GM18519 (cell line): ENCODE measurements around the gene PON3.

Experiments
- ATAC-seq: cut with Tn5 transposase; IDR thresholded peaks from one replicate; pipeline ENCODE4 v1.9.1; 2021; ENCODE audit warnings: mild to moderate bottlenecking, moderate library complexity; ENCODE audit not compliant: unreplicated experiment, low FRiP score

PON3 gene

DNA sequence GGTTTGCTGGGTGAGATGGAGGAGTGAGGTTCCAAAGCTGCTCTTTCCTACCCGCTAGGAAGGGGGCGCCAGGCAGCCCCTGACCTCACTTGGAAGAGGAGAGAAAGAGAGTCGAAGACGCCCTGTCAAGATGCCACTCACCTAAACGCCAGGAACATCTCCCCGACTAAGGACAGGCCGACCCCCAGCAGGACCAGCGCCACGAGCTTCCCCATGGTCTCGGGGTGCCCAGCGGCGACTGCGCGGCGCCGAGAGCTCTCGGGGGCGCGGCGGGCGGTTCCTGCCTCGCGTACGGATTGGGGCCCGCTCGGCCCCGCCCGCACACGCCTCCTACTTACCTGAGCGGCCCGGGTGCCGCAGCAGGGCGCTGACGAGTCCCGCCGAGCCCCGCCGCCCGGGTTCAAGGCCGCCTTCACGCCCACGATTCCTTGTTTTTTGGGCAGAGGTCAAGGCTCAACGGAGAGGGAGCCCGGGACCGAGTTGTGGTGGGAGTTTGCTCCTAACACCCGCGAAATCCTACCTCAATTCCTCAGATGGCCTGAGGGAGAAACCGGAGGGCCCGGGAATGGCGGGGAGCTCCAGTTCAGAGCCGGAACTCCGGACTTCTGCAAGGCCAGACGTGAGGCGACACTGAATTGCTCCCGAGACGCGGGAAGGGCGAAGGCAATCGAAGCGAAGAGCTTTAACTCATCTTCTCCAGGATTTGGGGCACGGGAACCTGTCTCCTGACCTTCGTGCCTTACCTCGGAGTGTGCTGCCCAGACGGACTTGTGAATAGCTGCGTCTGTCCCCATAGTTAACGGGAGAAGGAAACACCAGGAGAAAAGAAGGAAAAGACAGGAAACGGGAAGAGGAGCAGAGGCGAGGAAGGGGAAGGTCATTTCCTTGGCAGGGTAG is at the start of gene PON3:
Gene PON3, minus strand, starts transcription at position 240 of the 897 bp plus-strand sequence. Its CDS starts 25 bp downstream, at position 215.
- ATAC-seq = no peak

DNA sequence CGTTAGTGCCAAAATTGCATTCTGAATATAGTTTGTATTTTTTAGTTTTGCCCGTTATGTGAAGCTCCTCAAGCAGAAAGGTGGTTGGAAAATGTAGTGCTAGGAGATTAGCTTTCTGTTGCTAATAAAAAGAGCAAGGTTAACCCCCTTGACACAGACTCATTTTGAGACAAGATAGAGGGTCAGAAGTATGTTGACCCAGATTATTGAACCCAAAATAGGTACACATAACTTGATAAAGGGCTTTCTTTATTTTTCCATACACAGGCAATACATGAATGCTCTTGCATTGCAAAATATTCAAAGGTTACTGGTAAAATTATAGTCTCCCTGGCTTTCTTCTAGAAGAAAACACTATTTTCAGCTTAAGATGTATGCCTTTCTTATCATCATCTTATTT is 48.6 kb upstream of the PON3 start:
- no peak for ATAC-seq

DNA sequence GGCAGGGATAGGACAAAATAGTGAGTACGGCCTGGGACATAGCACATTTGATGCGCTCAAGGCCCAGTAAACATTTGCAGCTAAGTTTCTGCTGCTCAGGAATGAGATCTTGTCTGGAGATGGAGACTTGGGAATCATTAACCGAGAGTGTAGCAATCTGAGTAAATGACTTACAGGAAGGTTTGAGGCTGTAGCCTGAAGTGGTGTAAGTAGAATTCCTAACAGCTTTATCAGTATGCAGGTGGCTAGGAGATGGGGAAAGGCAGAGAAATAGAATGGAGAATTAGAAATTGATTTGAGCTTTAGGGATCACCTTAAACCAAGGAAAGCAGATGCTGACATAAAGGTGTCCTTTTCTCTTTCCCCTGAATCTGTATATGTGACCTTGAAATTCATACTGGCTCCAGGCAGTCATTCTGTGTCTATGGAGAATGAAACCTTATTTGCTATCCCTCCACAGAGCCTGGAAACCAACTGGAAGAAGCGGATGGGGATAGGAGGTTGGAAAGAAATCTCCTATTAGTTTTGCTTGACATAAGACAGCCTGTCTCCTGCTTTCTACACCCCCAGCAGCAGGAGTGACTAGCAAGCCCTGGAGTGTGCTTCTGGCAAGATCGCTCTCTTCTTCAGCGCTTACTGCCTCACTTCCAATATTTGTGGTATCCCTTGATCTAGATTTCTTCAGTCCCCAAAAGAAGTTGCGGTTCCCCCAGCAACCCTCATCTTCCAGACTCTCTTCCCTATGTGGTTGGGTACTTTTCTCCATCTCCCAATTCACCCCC is 45.1 kb upstream of the PON3 start:
- ATAC-seq = no peak

DNA sequence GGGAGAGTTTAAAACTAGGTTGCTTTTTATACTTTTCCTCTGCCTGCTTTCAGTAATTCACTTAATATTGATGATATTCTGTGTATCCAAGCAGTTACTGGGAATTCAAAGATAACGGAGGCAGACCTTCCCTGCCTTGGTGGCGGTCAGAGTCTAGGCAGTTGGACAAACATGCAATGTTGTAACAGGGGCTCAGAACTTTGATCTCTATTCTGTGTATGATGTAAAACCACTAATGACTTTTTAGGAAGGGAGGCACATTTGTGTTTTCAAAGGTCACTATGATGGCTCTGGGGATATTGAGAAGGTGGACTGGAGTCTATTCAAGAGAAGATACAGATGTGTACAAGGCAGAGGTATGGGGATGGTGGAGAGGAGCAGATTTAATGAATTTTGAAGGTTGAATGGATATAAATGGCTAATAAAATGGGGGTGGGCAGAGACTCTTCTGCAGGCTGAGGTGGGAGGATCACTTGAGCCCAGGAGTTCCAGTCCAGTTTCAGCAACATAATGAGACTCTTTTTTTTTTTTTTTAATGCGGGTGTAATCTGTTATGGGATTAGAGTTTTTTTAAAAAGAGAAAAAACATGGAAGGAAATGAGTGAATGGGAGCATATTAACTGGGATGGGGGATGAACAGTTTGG is 44.3 kb upstream of the PON3 start:
- no peak for ATAC-seq

DNA sequence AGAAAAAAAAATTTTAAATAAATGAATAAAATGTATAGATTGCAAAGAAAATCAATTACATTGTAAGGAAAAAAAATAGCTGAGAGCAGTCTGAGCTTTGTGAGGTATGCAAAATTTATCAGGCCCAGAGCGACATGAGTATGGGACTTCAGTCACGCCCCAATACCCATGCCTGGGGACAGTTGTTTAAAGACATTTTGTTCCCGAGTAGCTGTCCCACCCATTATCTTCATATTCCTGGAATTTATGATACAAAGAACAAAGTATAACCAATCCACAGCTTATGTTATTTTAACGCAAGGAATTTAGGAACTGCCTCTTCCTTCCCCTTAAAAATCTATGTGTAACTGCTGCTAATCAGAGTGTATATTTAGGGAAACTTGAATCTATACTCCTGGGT is 40.2 kb upstream of the PON3 start:
- no peak for ATAC-seq

DNA sequence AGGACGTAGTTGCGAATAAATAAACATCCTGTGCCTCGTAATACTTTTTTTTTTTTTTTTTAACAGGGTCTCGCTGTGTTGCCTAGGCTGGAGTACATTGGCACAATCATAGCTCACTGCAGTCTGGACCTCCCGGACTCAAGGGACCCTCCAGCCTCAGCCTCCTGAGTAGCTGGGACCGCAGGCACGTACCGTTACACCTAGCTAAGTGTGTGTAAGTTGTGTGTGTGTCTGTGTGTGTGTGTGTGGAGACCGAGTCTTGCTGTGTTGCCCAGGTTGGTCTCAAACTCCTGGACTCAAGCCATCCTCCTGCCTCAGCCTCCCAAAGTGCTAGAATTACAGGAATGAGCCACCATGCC is 39.2 kb upstream of the PON3 start:
- no peak for ATAC-seq

DNA sequence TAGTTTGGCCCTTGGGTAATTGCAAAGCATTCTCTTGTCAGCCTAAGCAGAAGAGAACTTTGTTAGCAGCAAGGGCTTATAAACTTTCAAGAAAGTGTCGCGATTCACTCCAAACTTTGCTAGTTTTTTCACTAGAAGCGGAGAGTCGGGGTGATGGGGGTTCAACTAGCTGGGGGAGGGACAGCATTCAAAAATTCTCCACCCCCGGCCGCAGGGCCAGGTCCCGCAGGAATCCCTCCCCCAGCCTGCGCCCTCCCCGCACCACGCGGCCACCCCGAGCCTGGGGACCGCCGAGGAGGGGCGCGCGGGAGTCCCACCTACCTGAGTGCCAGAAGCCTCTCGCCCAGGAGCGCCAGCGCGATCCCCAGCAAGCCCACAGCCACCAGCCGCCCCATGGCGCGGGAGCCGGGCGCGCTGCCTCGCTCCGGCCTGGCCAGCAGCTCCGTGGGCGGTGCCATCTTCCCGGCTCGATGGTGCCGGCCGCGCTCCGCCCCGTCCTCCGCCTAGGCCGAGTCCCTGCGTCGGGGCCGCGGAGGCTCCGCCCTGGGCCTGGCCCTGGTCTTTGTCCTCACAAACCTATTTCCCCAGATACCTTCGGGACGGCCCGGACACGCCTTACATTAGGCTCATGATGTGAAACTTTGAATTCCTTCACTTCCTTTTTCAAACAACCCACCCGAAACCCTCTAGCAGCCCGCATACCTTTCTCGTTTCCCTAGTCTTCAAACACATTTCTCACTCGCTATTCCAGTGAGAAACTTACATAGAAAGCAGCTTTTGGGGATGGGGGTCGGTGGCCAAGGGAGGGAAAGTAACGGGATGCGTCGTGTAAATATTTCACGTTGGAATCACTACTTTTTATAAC is 38.6 kb upstream of the PON3 start, which contains the start of gene PON2:
Gene PON2, minus strand, starts transcription at position 472 of the 865 bp plus-strand sequence. Its CDS starts 77 bp downstream, at position 395.
- ATAC-seq = peak; percentile 88

DNA sequence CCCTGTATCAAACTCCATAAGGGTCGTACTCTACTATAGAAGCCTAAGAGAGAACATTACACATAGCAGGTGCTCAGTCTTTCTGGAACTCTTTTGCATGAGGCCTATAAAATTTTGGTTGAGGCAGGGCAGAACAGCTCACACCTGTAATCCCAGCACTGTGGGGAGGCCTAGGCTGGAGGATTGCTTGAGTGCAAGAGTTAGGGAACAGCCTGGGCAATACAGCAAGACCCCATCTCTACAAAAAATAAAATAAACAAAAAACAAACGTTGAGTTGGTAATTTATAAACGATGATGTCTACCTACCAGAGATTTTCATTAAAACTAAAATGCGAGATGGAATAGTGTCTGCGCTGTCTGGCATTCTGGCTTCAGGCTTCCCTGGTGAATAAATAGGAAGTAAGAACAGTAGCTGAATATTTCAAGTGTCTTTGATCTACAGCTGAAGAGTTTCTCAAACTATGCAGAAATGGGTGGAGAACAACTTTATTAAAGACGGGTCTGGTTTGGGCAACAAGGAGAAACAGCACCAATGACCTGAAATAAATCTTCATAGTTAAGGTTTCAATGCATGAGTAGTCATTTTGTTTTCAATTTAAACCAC is 37.9 kb upstream of the PON3 start:
- no peak for ATAC-seq

DNA sequence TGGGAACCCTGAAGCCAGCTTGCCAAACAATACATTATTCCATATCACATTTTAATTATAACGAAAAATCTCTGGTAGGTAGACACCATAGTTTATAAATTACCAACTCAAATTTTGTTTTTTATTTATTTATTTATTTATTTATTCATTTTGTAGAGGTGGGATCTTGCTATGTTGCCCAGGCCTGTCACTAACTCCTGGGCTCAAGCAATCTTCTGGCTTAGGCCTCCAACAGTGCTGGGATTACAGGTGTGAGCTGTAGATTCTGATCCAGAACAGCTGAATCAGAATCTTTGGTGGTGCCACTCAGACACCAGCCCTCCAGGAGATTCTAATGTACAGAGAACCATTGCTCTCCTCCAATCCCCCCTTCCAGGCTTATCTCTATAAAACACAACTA is 37.0 kb upstream of the PON3 start:
- no peak for ATAC-seq

DNA sequence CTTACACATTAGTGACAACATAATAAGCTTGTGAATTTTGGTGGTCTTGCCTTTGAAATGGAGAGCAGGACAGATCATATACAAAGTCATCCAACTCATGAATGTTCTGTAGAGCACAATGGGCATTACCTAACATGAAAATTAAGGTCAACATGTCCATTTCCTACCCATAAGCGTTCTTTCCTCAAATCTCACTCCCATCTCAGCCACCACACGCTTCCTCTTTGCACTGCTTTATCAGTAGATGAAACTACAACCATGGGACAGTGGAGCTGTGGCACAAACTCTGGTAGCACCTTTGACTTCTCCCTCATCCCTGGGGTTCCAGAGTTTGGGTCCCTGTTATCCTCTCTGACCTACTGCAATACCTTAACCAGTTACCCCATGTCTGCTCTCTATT is 36.4 kb upstream of the PON3 start:
- ATAC-seq = no peak

DNA sequence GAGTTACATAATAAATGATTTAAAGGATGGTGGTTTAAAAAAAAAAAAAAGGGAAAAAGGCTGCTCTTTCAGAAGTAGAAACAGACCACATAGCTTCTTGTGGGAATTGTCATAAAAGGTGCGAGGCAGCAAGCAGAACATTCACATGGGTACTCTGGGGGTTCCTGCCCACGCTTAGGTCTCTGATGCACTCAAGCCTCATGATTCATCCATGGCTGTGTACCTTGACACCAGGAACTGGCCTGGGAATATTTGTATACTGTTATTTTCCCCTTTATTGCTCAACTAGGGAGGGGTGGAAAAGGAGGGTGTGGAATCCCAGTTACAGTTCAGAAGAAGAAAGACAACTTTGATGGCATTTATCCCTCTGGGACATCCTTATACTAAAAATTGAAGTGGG is 34.7 kb upstream of the PON3 start:
- ATAC-seq = no peak

DNA sequence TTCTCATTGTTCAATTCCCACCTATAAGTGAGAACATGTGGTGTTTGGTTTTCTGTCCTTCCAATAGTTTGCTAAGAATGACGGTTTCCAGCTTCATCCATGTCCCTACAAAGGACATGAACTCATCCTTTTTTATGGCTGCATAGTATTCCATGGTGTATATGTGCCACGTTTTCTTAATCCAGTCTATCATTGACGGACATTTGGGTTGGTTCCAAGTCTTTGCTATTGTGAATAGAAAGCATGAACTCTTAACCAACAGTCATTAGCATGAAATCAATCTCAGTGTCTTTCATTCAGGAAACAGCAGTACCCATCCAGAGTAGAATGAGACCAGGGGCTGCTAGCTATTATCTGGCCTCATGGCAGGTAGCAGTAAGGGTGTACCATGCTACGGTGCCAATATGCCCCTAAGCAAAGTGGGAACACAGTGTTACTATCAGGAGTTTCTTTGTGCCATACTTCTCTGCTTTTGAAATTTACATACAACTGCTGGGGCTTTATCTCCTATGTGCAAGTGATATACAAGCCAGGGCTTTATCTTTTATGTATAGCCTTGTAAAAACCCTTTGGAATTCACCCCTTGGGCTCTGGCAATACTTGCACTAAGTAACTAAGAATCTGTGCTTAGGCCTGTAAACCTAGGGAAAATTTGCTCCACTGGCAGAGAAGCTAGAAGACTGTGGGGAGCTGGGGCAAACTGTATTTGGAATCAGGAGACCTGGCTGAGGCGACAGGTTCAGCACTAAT is 33.2 kb upstream of the PON3 start:
- no peak for ATAC-seq

DNA sequence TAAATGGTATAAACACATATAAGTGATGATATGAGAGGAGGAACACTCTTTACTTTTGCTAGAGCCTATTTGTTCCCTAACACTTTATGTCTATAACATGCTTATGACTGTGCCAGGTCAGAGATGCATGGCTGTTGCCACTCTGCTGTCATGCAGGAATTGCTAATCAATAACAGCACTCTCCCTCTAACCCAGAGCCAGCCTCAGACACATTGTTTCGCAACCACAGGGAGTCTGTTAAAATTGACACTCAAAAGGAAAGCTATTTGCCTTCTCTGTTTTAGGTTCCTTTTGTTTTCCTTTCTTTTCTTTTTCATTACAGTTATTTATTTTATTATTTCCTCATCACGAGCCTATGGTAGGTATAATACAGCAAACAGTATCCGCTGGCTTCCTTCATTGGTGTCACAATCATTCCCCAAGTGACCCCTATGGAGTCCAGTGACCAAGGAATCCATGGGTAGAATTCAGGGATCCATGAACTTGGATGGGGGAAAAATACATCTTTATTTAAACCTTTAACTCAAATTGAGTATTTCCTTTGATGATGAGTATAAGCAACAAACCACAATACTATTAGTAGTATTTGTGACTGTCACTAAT is 31.8 kb upstream of the PON3 start:
- no peak for ATAC-seq

DNA sequence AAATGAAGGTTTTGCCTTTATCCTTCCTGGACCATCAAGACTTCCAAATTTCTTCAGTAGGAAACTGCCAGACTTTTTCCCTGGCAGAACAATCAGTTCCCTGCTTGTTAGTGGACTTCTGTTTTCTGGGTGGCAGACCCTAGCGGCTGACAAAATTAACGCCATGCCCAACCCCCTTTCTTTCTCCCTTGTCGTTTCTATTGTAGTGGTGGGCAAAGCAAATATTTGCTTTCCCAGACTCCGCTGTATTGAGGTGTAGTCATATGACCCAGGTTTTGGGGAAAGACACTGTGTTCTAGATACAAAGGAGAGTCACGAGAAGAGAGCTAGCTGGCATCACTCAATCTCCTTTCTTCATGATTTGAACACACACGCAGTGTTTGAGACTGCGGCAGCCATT is 31.0 kb upstream of the PON3 start:
- ATAC-seq = no peak

DNA sequence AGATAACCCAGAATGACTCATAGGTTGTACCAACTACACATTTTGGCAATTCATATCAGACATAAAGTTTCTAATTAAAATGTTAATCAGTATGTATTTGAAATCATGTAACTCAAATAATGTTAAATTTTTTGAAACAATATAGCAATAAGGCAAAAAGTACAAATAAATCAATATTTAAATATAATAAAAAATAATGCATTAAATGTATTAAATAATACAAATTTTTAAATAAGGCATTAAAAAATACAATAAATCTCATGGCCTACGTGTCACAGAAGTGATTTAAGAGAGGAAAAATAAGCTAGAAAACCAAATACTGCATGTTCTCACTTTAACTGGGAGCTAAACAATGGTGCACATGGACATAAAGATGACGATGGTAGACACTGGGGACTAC is 29.5 kb upstream of the PON3 start:
- ATAC-seq = no peak

DNA sequence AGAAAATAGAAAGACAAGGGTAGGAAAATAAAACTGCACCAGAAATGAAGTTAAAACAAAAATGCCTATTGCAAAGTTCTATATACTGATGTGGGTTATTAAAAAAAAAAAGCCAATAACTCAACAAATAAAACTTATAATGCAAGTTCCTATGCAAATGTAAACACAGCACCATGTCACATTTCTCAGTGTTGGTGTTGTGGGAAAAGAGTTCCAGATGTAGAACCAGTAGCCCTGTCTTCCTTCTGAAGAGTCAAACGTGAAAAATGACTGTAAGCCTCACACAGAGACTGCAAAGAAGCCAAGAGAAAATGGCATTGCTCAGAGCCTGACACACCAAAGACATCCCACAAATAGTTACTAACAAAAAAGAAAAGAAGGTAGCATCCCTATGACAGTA is 28.5 kb upstream of the PON3 start:
- no peak for ATAC-seq

DNA sequence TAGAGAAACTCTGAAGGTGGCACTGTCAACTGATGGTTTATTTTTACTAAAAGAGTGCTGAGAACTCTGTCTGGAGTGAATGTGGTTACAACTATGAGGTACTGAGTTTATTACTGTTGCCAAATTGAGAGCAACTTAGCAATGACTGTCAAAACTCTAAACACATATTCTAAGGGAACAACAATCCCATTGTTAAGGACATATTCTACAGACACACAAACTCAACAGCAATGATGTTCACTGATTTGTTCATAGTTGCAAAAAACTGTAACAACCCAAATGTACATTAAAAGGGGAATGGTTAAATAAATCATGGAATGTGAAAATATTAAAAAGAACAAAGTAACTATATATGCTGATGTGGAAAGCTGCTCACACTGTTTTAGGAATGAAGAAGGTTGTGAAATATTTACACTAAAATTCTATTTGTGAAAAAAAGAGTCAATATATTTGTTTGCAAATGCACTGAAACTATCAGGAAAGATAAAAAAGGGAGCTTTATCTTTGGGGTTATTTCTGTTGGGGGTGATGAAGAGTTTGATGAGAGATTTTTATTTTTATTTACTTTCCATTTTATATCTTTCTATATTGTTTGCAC is 25.8 kb upstream of the PON3 start:
- no peak for ATAC-seq
